SK-N-SH treated with all-trans-retinoic acid at 6 μM for 48 hours (cell line): Measurements from ENCODE around the gene EDDM3A.
"Not testable (repeated sequence)": the region's sequence is repeated elsewhere in the genome, so short reads cannot be mapped to it uniquely, and the experiment has no call there.

Source experiments
- ATAC-seq: fragments of 200-7000 bp; cut with Tn5 transposase; 3 replicates; pipeline ENCODE4 v1.9.1; 2020; ENCODE audit warnings: mild to moderate bottlenecking, moderate library complexity
- BACH2 ChIP-seq: fragments of 250-450 bp; sonication (Bioruptor Pico); IDR thresholded peaks from 2 replicates; pipeline ENCODE4 v1.9.0; 2021; ENCODE audit warnings: mild to moderate bottlenecking, borderline replicate concordance
- ESRRG ChIP-seq: fragments of 250-450 bp; sonication (Bioruptor Pico); IDR thresholded peaks from 2 replicates; pipeline ENCODE4 v1.6.1; 2021; ENCODE audit warnings: mild to moderate bottlenecking
- GLIS3 ChIP-seq: fragments of 250-450 bp; sonication (Bioruptor Pico); IDR thresholded peaks from 2 replicates; pipeline ENCODE4 v1.5.0; 2020; ENCODE audit warnings: mild to moderate bottlenecking, moderate library complexity
- ISL1 ChIP-seq: fragments of 250-450 bp; sonication (Bioruptor Pico); IDR thresholded peaks from 2 replicates; pipeline ENCODE4 v2.1.2; 2022; ENCODE audit warnings: mild to moderate bottlenecking, moderate library complexity
- OSR1 ChIP-seq: fragments of 250-450 bp; sonication (Bioruptor Pico); IDR thresholded peaks from 2 replicates; pipeline ENCODE4 v1.8.0; 2022; ENCODE audit warnings: moderate library complexity, mild to moderate bottlenecking, inconsistent platforms
- PPARA ChIP-seq: fragments of 250-450 bp; sonication (Bioruptor Pico); IDR thresholded peaks from 2 replicates; pipeline ENCODE4 v1.5.0; 2020; ENCODE audit warnings: mild to moderate bottlenecking, borderline replicate concordance
- RARB ChIP-seq: fragments of 250-450 bp; sonication (Bioruptor Pico); IDR thresholded peaks from 2 replicates; pipeline ENCODE4 v1.8.0; 2021; ENCODE audit warnings: mild to moderate bottlenecking, moderate library complexity
- SNAI2 ChIP-seq: fragments of 250-450 bp; sonication (Bioruptor Pico); IDR thresholded peaks from 2 replicates; pipeline ENCODE4 v1.5.0; 2020; ENCODE audit warnings: mild to moderate bottlenecking, moderate library complexity
- TOX ChIP-seq: fragments of 250-450 bp; sonication (Bioruptor Pico); IDR thresholded peaks from 2 replicates; pipeline ENCODE4 v1.8.0; 2021; ENCODE audit warnings: mild to moderate bottlenecking, moderate library complexity, borderline replicate concordance
- ZC3H10 ChIP-seq: fragments of 250-450 bp; sonication (Bioruptor Pico); IDR thresholded peaks from 2 replicates; pipeline ENCODE4 v1.5.1; 2021; ENCODE audit warnings: mild to moderate bottlenecking, moderate library complexity
- ZNF565 ChIP-seq: fragments of 450-650 bp; formaldehyde crosslinking; conservative IDR thresholded peaks from 2 replicates; pipeline ENCODE4 v1.5.0; 2020; ENCODE audit warnings: low read depth, mild to moderate bottlenecking, moderate library complexity
- ZNF70 ChIP-seq: fragments of 450-650 bp; formaldehyde crosslinking; IDR thresholded peaks from 2 replicates; pipeline ENCODE4 v1.5.0; 2020; ENCODE audit warnings: mild to moderate bottlenecking, moderate library complexity
- ZNF8 ChIP-seq: fragments of 450-650 bp; formaldehyde crosslinking; IDR thresholded peaks from 2 replicates; pipeline ENCODE4 v1.5.0; 2020; ENCODE audit warnings: mild to moderate bottlenecking, moderate library complexity
- TF ChIP-seq, protein P1 (sequence below): fragments of 250-450 bp; sonication (Bioruptor Pico); IDR thresholded peaks from 2 replicates; pipeline ENCODE4 v1.5.1; 2020; ENCODE audit warnings: low read depth, mild to moderate bottlenecking, moderate library complexity
- TF ChIP-seq, protein P2 (sequence below): fragments of 250-450 bp; sonication (Bioruptor Pico); IDR thresholded peaks from 2 replicates; pipeline ENCODE4 v1.8.0; 2021; ENCODE audit warnings: low read depth, mild to moderate bottlenecking, moderate library complexity, borderline replicate concordance
- TF ChIP-seq, protein P3 (sequence below): fragments of 250-450 bp; sonication (Bioruptor Pico); IDR thresholded peaks from 2 replicates; pipeline ENCODE4 v1.5.1; 2021; ENCODE audit warnings: mild to moderate bottlenecking, moderate library complexity
- TF ChIP-seq, protein P4 (sequence below): fragments of 250-450 bp; sonication (Bioruptor Pico); IDR thresholded peaks from 2 replicates; pipeline ENCODE4 v1.8.0; 2020; ENCODE audit warnings: mild to moderate bottlenecking, moderate library complexity, borderline replicate concordance
- TF ChIP-seq, protein P5 (sequence below): fragments of 250-450 bp; sonication (Bioruptor Pico); IDR thresholded peaks from 2 replicates; pipeline ENCODE4 v1.5.0; 2020; ENCODE audit warnings: mild to moderate bottlenecking, moderate library complexity

EDDM3A gene

DNA sequence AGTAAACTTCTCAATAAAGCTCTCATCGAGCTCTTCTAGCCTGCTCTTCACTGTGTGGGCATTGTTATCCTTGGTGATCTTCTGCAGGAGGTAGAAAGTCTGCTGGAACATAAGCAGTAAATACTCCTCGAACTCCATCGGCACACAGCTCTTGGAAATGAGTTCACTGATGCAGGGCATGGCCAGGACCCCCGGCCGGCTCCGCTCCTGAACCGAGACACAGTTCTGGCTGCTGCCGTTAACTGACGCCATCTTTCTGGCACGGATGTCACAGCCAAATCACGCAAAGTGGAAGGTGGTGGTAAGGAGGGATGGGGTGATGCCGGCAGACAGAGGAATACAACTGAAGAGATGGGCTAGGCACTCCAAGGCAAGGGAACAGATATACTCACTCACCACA lies 23.7 kb upstream of the EDDM3A start:
- TF ChIP-seq ZNF565 (CRISPR knock-in tag) (no peak), PPARA (CRISPR knock-in tag) (no peak), SNAI2 (no peak), ESRRG (no peak), GLIS3 (CRISPR knock-in tag) (no peak), ZC3H10 (no peak), ZNF70 (CRISPR knock-in tag) (no peak), ISL1 (CRISPR knock-in tag) (no peak)
- TF ChIP-seq, protein P1, sequence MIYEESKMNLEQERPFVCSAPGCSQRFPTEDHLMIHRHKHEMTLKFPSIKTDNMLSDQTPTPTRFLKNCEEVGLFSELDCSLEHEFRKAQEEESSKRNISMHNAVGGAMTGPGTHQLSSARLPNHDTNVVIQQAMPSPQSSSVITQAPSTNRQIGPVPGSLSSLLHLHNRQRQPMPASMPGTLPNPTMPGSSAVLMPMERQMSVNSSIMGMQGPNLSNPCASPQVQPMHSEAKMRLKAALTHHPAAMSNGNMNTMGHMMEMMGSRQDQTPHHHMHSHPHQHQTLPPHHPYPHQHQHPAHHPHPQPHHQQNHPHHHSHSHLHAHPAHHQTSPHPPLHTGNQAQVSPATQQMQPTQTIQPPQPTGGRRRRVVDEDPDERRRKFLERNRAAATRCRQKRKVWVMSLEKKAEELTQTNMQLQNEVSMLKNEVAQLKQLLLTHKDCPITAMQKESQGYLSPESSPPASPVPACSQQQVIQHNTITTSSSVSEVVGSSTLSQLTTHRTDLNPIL (CRISPR knock-in tag) = no peak
- TF ChIP-seq, protein P2, sequence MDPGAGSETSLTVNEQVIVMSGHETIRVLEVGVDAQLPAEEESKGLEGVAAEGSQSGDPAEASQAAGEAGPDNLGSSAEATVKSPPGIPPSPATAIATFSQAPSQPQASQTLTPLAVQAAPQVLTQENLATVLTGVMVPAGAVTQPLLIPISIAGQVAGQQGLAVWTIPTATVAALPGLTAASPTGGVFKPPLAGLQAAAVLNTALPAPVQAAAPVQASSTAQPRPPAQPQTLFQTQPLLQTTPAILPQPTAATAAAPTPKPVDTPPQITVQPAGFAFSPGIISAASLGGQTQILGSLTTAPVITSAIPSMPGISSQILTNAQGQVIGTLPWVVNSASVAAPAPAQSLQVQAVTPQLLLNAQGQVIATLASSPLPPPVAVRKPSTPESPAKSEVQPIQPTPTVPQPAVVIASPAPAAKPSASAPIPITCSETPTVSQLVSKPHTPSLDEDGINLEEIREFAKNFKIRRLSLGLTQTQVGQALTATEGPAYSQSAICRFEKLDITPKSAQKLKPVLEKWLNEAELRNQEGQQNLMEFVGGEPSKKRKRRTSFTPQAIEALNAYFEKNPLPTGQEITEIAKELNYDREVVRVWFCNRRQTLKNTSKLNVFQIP (CRISPR knock-in tag) = no peak
- TF ChIP-seq, protein P3, sequence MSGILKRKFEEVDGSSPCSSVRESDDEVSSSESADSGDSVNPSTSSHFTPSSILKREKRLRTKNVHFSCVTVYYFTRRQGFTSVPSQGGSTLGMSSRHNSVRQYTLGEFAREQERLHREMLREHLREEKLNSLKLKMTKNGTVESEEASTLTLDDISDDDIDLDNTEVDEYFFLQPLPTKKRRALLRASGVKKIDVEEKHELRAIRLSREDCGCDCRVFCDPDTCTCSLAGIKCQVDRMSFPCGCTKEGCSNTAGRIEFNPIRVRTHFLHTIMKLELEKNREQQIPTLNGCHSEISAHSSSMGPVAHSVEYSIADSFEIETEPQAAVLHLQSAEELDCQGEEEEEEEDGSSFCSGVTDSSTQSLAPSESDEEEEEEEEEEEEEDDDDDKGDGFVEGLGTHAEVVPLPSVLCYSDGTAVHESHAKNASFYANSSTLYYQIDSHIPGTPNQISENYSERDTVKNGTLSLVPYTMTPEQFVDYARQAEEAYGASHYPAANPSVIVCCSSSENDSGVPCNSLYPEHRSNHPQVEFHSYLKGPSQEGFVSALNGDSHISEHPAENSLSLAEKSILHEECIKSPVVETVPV (CRISPR knock-in tag) = no peak
- TF ChIP-seq, protein P4, sequence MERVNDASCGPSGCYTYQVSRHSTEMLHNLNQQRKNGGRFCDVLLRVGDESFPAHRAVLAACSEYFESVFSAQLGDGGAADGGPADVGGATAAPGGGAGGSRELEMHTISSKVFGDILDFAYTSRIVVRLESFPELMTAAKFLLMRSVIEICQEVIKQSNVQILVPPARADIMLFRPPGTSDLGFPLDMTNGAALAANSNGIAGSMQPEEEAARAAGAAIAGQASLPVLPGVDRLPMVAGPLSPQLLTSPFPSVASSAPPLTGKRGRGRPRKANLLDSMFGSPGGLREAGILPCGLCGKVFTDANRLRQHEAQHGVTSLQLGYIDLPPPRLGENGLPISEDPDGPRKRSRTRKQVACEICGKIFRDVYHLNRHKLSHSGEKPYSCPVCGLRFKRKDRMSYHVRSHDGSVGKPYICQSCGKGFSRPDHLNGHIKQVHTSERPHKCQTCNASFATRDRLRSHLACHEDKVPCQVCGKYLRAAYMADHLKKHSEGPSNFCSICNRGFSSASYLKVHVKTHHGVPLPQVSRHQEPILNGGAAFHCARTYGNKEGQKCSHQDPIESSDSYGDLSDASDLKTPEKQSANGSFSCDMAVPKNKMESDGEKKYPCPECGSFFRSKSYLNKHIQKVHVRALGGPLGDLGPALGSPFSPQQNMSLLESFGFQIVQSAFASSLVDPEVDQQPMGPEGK (CRISPR knock-in tag) = no peak
- no peak for ATAC-seq

DNA sequence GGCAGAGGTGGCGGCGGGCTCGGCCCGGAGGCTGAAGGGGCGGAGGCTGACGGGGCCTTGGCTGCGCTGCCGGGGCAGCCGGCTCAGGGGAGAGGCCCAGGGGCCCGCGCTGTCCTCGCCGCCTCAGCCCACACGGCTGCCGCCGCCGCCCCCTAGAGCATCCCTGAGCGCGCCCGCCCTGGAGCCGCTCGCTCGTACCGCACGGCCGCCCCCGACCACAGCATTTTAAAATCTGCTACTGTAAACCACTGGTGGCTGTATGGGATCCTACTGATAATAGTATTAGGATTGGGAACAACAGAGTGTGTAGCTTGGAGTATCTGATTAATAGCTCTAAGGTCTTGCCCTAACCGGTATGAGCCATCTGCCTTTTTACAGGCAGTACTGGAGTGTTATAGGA lies 22.2 kb upstream of the EDDM3A start:
- TF ChIP-seq RARB = no peak

DNA sequence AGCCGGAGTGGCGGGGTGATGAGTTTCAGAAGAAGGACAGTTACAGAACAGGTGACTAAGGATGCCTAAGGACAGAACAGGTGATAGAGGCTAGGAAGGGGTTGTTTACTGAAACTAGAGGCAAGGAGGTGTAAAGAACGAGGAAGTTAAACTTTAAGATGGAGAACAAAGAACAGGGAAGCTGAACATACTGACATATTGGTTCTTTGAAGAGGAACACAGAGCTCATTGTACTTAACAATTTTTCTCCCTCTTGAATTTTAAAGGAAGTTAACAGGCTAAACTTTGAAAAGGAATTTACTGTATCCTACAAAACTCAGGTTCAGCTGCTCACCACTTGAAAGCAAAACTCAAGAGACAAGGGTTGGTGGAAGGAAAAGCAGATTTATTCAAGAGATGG lies 19.6 kb upstream of the EDDM3A start:
- not testable (repeated sequence) for ATAC-seq

More for the DNA sequence above, 22.2 kb upstream of the EDDM3A start:
- ATAC-seq = no peak; the same call in 2 of the 3 replicates

DNA sequence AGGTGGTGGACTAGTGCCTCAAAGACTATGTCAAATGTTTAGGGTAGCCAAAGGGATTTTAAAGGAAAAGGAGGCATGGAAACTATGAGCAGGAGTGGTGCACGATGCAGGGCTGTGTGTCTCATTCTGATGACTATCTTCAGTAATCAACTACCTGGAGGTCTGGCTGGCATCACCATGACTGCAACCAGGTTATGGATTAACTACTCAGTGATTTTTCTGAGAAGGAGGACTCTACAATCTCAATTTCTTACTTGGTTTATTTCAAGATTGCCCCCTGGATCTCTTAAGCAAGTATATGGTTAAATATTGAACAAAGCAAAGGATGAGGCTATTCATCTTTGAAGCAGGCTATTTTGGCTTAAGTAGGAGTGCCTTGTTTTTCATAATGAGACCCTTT lies 19.2 kb upstream of the EDDM3A start:
- no peak for ATAC-seq
- TF ChIP-seq ZNF565 (CRISPR knock-in tag) (no peak), ZC3H10 (no peak), BACH2 (no peak), ZNF70 (CRISPR knock-in tag) (no peak), GLIS3 (CRISPR knock-in tag) (no peak), OSR1 (CRISPR knock-in tag) (no peak), ZNF8 (CRISPR knock-in tag) (no peak), PPARA (CRISPR knock-in tag) (no peak), TOX (CRISPR knock-in tag) (no peak)
- TF ChIP-seq, protein P3 (CRISPR knock-in tag) = no peak
- TF ChIP-seq, protein P4 (CRISPR knock-in tag) = no peak
- TF ChIP-seq, protein P2 (CRISPR knock-in tag) = no peak
- TF ChIP-seq, protein P5, sequence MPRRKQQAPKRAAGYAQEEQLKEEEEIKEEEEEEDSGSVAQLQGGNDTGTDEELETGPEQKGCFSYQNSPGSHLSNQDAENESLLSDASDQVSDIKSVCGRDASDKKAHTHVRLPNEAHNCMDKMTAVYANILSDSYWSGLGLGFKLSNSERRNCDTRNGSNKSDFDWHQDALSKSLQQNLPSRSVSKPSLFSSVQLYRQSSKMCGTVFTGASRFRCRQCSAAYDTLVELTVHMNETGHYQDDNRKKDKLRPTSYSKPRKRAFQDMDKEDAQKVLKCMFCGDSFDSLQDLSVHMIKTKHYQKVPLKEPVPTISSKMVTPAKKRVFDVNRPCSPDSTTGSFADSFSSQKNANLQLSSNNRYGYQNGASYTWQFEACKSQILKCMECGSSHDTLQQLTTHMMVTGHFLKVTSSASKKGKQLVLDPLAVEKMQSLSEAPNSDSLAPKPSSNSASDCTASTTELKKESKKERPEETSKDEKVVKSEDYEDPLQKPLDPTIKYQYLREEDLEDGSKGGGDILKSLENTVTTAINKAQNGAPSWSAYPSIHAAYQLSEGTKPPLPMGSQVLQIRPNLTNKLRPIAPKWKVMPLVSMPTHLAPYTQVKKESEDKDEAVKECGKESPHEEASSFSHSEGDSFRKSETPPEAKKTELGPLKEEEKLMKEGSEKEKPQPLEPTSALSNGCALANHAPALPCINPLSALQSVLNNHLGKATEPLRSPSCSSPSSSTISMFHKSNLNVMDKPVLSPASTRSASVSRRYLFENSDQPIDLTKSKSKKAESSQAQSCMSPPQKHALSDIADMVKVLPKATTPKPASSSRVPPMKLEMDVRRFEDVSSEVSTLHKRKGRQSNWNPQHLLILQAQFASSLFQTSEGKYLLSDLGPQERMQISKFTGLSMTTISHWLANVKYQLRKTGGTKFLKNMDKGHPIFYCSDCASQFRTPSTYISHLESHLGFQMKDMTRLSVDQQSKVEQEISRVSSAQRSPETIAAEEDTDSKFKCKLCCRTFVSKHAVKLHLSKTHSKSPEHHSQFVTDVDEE (CRISPR knock-in tag) = no peak
- TF ChIP-seq, all 23 proteins: peak for 0
